GM23338 (cell line): Measurements from ENCODE around the gene DCTPP1. TPM values are rescaled to one million over a fixed set of nuclear protein-coding genes. Genes with fewer than 3 reads are reported as not detected.

ENCODE experiments used
- ATAC-seq: fragments of 200-7000 bp; cut with Tn5 transposase; 3 replicates; pipeline ENCODE4 v1.9.1; 2020
- DNase-seq: peaks from one replicate; pipeline ENCODE4 v3.0.0-alpha.2; 2015; ENCODE audit warnings: low spot score
- H2AFZ ChIP-seq: fragments of 200-600 bp; sonication (generic); 2 replicates; pipeline ENCODE4 v1.8.0; 2016; ENCODE audit warnings: antibody characterized with exemption, mild to moderate bottlenecking, moderate library complexity
- H3F3A ChIP-seq: fragments of 200-600 bp; sonication (generic); replicated peaks from 2 replicates; pipeline ENCODE4 v1.8.0; 2017; ENCODE audit warnings: antibody characterized with exemption, mixed run types, low read depth
- H3K27ac ChIP-seq: fragments of 200-600 bp; sonication (generic); 2 replicates; pipeline ENCODE4 v1.6.1; 2016; ENCODE audit warnings: low read depth
- H3K27me3 ChIP-seq: fragments of 200-600 bp; sonication (generic); 2 replicates; pipeline ENCODE4 v1.8.0; 2016; ENCODE audit warnings: mild to moderate bottlenecking, mixed run types, moderate library complexity; ENCODE audit not compliant: insufficient read depth
- H3K36me3 ChIP-seq: fragments of 200-600 bp; sonication (generic); 2 replicates; pipeline ENCODE4 v1.8.0; 2016; ENCODE audit warnings: mild to moderate bottlenecking; ENCODE audit not compliant: insufficient read depth
- H3K4me1 ChIP-seq: fragments of 200-600 bp; sonication (generic); 2 replicates; pipeline ENCODE4 v1.8.0; 2016; ENCODE audit warnings: mild to moderate bottlenecking, moderate library complexity; ENCODE audit not compliant: insufficient read depth
- H3K4me2 ChIP-seq: fragments of 200-600 bp; sonication (generic); 2 replicates; pipeline ENCODE4 v1.7.1; 2017; ENCODE audit warnings: mixed run types
- H3K4me3 ChIP-seq: fragments of 200-600 bp; sonication (generic); 2 replicates; pipeline ENCODE4 v1.6.1; 2016; ENCODE audit warnings: mixed run types
- H3K79me2 ChIP-seq: fragments of 200-600 bp; sonication (generic); replicated peaks from 2 replicates; pipeline ENCODE4 v1.8.0; 2017; ENCODE audit warnings: mild to moderate bottlenecking; ENCODE audit not compliant: insufficient read depth
- H3K9me2 ChIP-seq: fragments of 200-600 bp; sonication (generic); 2 replicates; pipeline ENCODE4 v1.8.0; 2017; ENCODE audit not compliant: insufficient read depth
- H4K20me1 ChIP-seq: fragments of 200-600 bp; sonication (generic); replicated peaks from 2 replicates; pipeline ENCODE4 v1.8.0; 2017; ENCODE audit warnings: mild to moderate bottlenecking; ENCODE audit not compliant: insufficient read depth
- H3K27ac Mint-ChIP-seq: 2 replicates; pipeline ENCODE4 v1.8.0; 2020; ENCODE audit warnings: inconsistent platforms, mild to moderate bottlenecking, moderate library complexity, mixed read lengths
- H3K27me3 Mint-ChIP-seq: 3 replicates; pipeline ENCODE4 v1.8.0; 2022; ENCODE audit warnings: low read depth, mild to moderate bottlenecking, moderate library complexity, mixed read lengths, inconsistent platforms; ENCODE audit not compliant: insufficient read depth, poor library complexity
- H3K36me3 Mint-ChIP-seq: 3 replicates; pipeline ENCODE4 v1.8.0; 2021; ENCODE audit warnings: low read depth, mild to moderate bottlenecking, inconsistent platforms, moderate library complexity, mixed read lengths
- H3K4me1 Mint-ChIP-seq: 3 replicates; pipeline ENCODE4 v1.8.0; 2020; ENCODE audit warnings: mild to moderate bottlenecking, inconsistent platforms, mixed read lengths
- H3K4me3 Mint-ChIP-seq: 3 replicates; pipeline ENCODE4 v1.8.0; 2021; ENCODE audit warnings: moderate library complexity, mild to moderate bottlenecking, inconsistent platforms, mixed read lengths
- H3K9me3 Mint-ChIP-seq: 3 replicates; pipeline ENCODE4 v1.8.0; 2020; ENCODE audit warnings: moderate library complexity, mild to moderate bottlenecking, inconsistent platforms, mixed read lengths
- CREB1 ChIP-seq: fragments of 250-450 bp; sonication (Bioruptor Pico); IDR thresholded peaks from 2 replicates; pipeline ENCODE4 v1.5.0; 2020; ENCODE audit warnings: low read depth, mild to moderate bottlenecking, moderate library complexity
- CTCF ChIP-seq, 2 experiments: fragments of 200-600 bp in 1 of 2; sonication (generic) in 1 of 2; conservative IDR thresholded peaks; 2 replicates each; pipeline versions ENCODE4 v1.5.1 to v1.6.1; 2016 to 2017; ENCODE audit warnings: antibody characterized with exemption in 2 of 2, low read depth in 2 of 2, mild to moderate bottlenecking in 2 of 2, moderate library complexity in 1 of 2
- ETS1 ChIP-seq: IDR thresholded peaks from 2 replicates; pipeline ENCODE4 v1.6.1; 2016; ENCODE audit warnings: antibody characterized with exemption
- EZH2 ChIP-seq: fragments of 200-600 bp; sonication (generic); IDR thresholded peaks from one replicate; pipeline ENCODE4 v1.8.0; 2017; ENCODE audit warnings: antibody characterized with exemption, mild to moderate bottlenecking, low read depth; ENCODE audit not compliant: unreplicated experiment
- EZH2phosphoT487 ChIP-seq: fragments of 200-600 bp; sonication (generic); IDR thresholded peaks from one replicate; pipeline ENCODE4 v1.8.1; 2018; ENCODE audit warnings: antibody characterized with exemption; ENCODE audit not compliant: unreplicated experiment
- JUNB ChIP-seq: IDR thresholded peaks from one replicate; pipeline ENCODE4 v1.6.1; 2016; ENCODE audit warnings: antibody characterized with exemption; ENCODE audit not compliant: unreplicated experiment
- NANOG ChIP-seq: IDR thresholded peaks from 2 replicates; pipeline ENCODE4 v1.6.1; 2016; ENCODE audit warnings: antibody characterized with exemption, borderline replicate concordance
- POLR2AphosphoS5 ChIP-seq: IDR thresholded peaks from 2 replicates; pipeline ENCODE4 v1.6.1; 2016; ENCODE audit warnings: antibody characterized with exemption, low read depth
- REST ChIP-seq: IDR thresholded peaks from one replicate; pipeline ENCODE4 v1.6.1; 2018; ENCODE audit warnings: antibody characterized with exemption; ENCODE audit not compliant: unreplicated experiment
- STAT1 ChIP-seq: IDR thresholded peaks from one replicate; pipeline ENCODE4 v1.6.1; 2016; ENCODE audit warnings: antibody characterized with exemption; ENCODE audit not compliant: unreplicated experiment
- ZNF114 ChIP-seq: fragments of 250-450 bp; sonication (Bioruptor Pico); IDR thresholded peaks from 2 replicates; pipeline ENCODE4 v1.5.0; 2020; ENCODE audit warnings: mild to moderate bottlenecking, moderate library complexity
- ZNF331 ChIP-seq: fragments of 250-450 bp; sonication (Bioruptor Pico); IDR thresholded peaks from 2 replicates; pipeline ENCODE4 v1.5.0; 2020; ENCODE audit warnings: low read depth, mild to moderate bottlenecking, moderate library complexity
- ZNF462 ChIP-seq: fragments of 250-450 bp; sonication (Bioruptor Pico); IDR thresholded peaks from 2 replicates; pipeline ENCODE4 v1.5.0; 2020; ENCODE audit warnings: mild to moderate bottlenecking, moderate library complexity
- polyA plus RNA-seq: library from polyadenylated mRNA; unstranded; fragments of >200 nt; fragmentation: Nextera tagmentation; extraction: Ambion mirVana; gene quantifications from 2 replicates; pipeline ENCODE4 v1.2.1, GENCODE V29; 2016
- total RNA-seq: library from RNA; depleted of rRNA; stranded (reverse); fragments of >200 nt; shearing (Covaris generic); gene quantifications from 2 replicates; pipeline ENCODE4 v1.2.3, GENCODE V29; 2014

Gene DCTPP1
- total and polyA plus RNA-seq, 2 experiments from 2014 or later, result 54.1 to 58.3 TPM

- no peak for TF ChIP-seq CTCF (conservative IDR thresholded peaks at IDR 0.05; ENCODE audit: low read depth in 2 of 2)
- TF ChIP-seq REST, result no peak
- no peak for TF ChIP-seq STAT1
- TF ChIP-seq EZH2, result no peak
- TF ChIP-seq CREB1 (CRISPR knock-in tag), result no peak
- no peak for TF ChIP-seq POLR2AphosphoS5
- no peak for TF ChIP-seq ZNF462 (CRISPR knock-in tag)
- no peak for TF ChIP-seq NANOG
- TF ChIP-seq ZNF331, result no peak
- no peak for TF ChIP-seq ETS1
- no peak for TF ChIP-seq ZNF114 (CRISPR knock-in tag)
- no peak for TF ChIP-seq JUNB
- TF ChIP-seq EZH2phosphoT487, result no peak
- Mint-ChIP-seq H3K4me3 (peak overlapping the region; percentile 85), H3K4me1 (peaks cover 29% of the 10 kb centered on the region), H3K36me3 (peaks cover 35% of the 10 kb centered on the region), H3K9me3 (no peaks in the 10 kb centered on the region), H3K27ac (peak overlapping the region; percentile 99), H3K27me3 (peaks cover 18% of the 10 kb centered on the region)
- Histone ChIP-seq H3F3A (peaks cover 51% of the 10 kb centered on the region), H3K36me3 (peaks cover 9% of the 10 kb centered on the region; the same call in 1 of the 2 replicates), H3K27me3 (no peaks in the 10 kb centered on the region), H3K4me1 (peaks cover 24% of the 10 kb centered on the region), H3K27ac (peak overlapping the region; percentile 90), H3K79me2 (peaks cover 20% of the 10 kb centered on the region), H3K4me2 (peak overlapping the region; percentile 87), H3K4me3 (peak overlapping the region; percentile 59), H3K9me2 (no peaks in the 10 kb centered on the region), H4K20me1 (peaks cover 15% of the 10 kb centered on the region; the same call in 1 of the 2 replicates), H2AFZ (no peak overlapping the region)
- DNase-seq (no peak), ATAC-seq (no peak)
Measured at GRCh38 chr16:30399435-30400186, 30.2 kb downstream of the DCTPP1 start.
